Testis (tissue), 3 donors: Measurements from ENCODE around the gene RPP30. TPM values are rescaled to one million over a fixed set of nuclear protein-coding genes. Genes with fewer than 3 reads are reported as not detected.
"Not testable (repeated sequence)": the region's sequence is repeated elsewhere in the genome, so short reads cannot be mapped to it uniquely, and the experiment has no call there.

Experiments used
- DNase-seq: peaks from one replicate; pipeline ENCODE4 v3.0.0-alpha.2; 2019
- H3K27ac ChIP-seq, 2 donors: fragments of 200-600 bp; sonication (generic); one replicate each; pipeline ENCODE4 v1.5.1; 2019
- H3K27me3 ChIP-seq: fragments of 200-600 bp; sonication (generic); one replicate; pipeline ENCODE4 v1.5.1; 2019
- H3K36me3 ChIP-seq: fragments of 200-600 bp; sonication (generic); one replicate; pipeline ENCODE4 v1.5.1; 2017; ENCODE audit warnings: low read depth; ENCODE audit errors: missing control alignments
- H3K4me1 ChIP-seq: fragments of 200-600 bp; sonication (generic); one replicate; pipeline ENCODE4 v1.5.1; 2019
- H3K4me3 ChIP-seq, 2 donors: fragments of 200-600 bp; sonication (generic); one replicate each; pipeline ENCODE4 v1.5.1; 2017 to 2019
- H3K9me3 ChIP-seq: fragments of 200-600 bp; sonication (generic); one replicate; pipeline ENCODE4 v1.5.1; 2017
- POLR2A ChIP-seq: fragments of 450-650 bp; IDR thresholded peaks from one replicate; pipeline ENCODE4 v1.6.1; 2017; ENCODE audit warnings: antibody characterized with exemption, mild to moderate bottlenecking, moderate library complexity
- WGBS, 2 donors: methylation state at CpG; one replicate each; pipeline ENCODE4 v1.1.5; 2018; 5-methylcytosine and 5-hydroxymethylcytosine counted together
- intact Hi-C: fragments of 100-400 bp; cut with DNase I; formaldehyde crosslinking; loops from one replicate; pipeline ENCODE4 v1.15.1; 2023; ENCODE audit warnings: low total_unique reads
- polyA plus RNA-seq: library from polyadenylated mRNA; stranded (reverse); fragments of 350-450 nt; fragmentation: Illumina TruSeq; extraction: RNeasy Lipid Tissue Mini Kit (QIAGEN cat#74804); gene quantifications from one replicate; pipeline ENCODE4 v1.2.3, GENCODE V29; 2014; ENCODE audit warnings: low read depth, low replicate concordance; ENCODE audit not compliant: insufficient read depth
- total RNA-seq, 2 donors: library from RNA; depleted of rRNA; stranded (reverse); fragments of >200 nt; gene quantifications; one replicate each; pipeline ENCODE4 v1.2.3, GENCODE V29; 2016
- TF ChIP-seq, protein P1 (sequence below), 3 experiments: fragments of 450-650 bp in 2 of 3; fragments of 200-600 bp in 1 of 3; sonication (generic) in 1 of 3; IDR thresholded peaks; one replicate each; pipeline ENCODE4 v1.5.1; 2016 to 2019; ENCODE audit warnings: antibody characterized with exemption in 3 of 3, mild to moderate bottlenecking in 2 of 3, moderate library complexity in 1 of 3

Gene RPP30
- total and polyA plus RNA-seq, 3 donors from 2014 or later: 55.7 to 62.6 (median 57.5) TPM

DNA sequence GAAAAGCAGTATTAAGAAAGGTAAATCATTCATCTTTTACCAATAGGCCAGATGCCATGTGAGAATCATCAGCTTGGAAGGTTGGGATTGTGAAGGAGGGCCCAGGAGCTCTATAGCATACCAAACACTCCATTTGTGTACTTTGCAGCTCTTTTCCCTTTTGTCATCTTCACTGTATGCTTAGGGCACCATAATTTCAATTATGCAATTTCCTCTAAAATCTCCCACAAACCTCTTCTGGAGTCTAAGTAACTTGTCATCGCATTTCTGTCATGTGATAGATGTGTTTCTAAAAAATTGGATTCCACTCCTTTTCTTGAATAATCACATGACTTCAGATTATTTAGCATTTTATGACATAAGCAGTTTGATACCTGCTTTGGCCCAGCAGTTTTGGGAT lies 17.9 kb downstream of the RPP30 start:
- DNase-seq: no peak
- TF ChIP-seq, protein P1, sequence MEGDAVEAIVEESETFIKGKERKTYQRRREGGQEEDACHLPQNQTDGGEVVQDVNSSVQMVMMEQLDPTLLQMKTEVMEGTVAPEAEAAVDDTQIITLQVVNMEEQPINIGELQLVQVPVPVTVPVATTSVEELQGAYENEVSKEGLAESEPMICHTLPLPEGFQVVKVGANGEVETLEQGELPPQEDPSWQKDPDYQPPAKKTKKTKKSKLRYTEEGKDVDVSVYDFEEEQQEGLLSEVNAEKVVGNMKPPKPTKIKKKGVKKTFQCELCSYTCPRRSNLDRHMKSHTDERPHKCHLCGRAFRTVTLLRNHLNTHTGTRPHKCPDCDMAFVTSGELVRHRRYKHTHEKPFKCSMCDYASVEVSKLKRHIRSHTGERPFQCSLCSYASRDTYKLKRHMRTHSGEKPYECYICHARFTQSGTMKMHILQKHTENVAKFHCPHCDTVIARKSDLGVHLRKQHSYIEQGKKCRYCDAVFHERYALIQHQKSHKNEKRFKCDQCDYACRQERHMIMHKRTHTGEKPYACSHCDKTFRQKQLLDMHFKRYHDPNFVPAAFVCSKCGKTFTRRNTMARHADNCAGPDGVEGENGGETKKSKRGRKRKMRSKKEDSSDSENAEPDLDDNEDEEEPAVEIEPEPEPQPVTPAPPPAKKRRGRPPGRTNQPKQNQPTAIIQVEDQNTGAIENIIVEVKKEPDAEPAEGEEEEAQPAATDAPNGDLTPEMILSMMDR (IDR thresholded peaks at IDR 0.05): no peak
- no peak for TF ChIP-seq POLR2A
- H3K9me3 ChIP-seq: no peaks in the 10 kb centered on the region
- H3K4me1 ChIP-seq: no peaks in the 10 kb centered on the region
- intact Hi-C loops: no loop called here
- no peaks in the 10 kb centered on the region for H3K27me3 ChIP-seq
- no peak overlapping the region for H3K4me3 ChIP-seq
- no peak overlapping the region for H3K27ac ChIP-seq
- 92 to 96% methylated on average over 1 of the region's 1 CpG for WGBS, 2 donors
- no peaks in the 10 kb centered on the region for H3K36me3 ChIP-seq

DNA sequence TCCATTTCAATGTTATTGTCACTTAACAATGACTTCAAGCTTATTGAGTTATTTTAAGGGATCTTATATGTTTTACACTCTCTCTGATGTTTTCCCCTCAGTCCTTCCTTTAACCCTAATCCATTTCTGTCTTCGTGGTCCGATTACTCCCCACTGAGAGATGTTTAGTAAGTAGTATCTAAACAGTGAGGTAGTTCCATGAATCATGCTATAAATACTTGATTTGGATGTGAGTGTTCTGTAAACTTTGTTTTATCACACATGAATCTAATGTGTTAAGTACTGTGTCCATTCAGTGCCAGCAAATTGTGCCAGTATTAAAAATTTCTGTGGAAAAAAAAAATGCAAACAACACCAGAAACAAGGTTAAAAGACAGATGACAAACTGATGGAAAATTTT lies 18.6 kb downstream of the RPP30 start:
- no peaks in the 10 kb centered on the region for H3K36me3 ChIP-seq
- intact Hi-C loops: no loop called here
- 91 to 100% methylated on average over 2 of the region's 2 CpGs for WGBS, 2 donors
- DNase-seq: no peak
- no peaks in the 10 kb centered on the region for H3K27me3 ChIP-seq
- H3K9me3 ChIP-seq: no peaks in the 10 kb centered on the region
- TF ChIP-seq, protein P1 (IDR thresholded peaks at IDR 0.05): no peak
- no peak for TF ChIP-seq POLR2A
- H3K27ac ChIP-seq: no peak overlapping the region
- no peaks in the 10 kb centered on the region for H3K4me1 ChIP-seq
- no peak overlapping the region for H3K4me3 ChIP-seq

DNA sequence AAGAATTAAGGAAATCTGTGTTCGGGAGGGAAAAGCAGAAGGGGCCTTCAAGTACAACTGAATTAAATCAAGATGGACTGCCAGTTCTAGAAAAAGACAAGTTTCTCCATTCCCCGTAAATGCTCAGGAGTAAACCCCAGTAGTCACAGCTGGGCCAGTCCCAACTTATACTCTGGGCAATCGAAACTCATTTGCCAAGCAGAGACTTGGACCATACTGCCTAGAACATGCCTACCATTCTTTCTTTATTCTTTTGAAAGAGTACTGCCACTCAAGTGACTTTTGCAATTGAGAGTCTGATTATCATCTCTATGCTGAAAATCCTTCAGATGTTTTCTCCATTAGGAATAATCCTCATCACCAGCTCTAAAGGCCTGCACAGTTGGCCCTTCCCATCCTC lies 21.4 kb downstream of the RPP30 start:
- Histone ChIP-seq H3K27ac (no peak overlapping the region), H3K27me3 (no peaks in the 10 kb centered on the region), H3K36me3 (no peaks in the 10 kb centered on the region), H3K4me3 (no peak overlapping the region), H3K9me3 (no peaks in the 10 kb centered on the region), H3K4me1 (no peaks in the 10 kb centered on the region)
- DNase-seq: no peak
- intact Hi-C loops: no loop called here
- TF ChIP-seq POLR2A: no peak
- TF ChIP-seq, protein P1 (IDR thresholded peaks at IDR 0.05): no peak
- WGBS, 2 donors: 91 to 94% methylated on average over 3 of the region's 3 CpGs

DNA sequence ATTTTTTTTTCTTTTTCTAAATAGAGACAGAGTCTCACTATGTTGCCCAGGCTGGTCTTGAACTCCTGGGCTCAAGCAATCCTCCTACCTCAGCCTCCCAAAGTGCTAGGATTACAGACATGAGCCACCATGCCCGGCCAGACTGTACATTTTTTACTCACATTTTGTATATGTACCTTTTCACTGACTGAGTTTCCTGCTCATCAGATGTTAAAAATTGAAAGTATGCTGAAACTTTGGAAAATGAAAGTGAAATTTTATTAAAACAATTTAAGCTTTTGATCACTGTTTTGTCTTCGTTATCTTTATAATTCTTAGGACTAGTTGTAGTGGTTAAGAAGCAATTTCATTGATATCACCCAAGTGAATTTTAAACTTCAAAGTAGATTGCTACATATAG lies 25.1 kb downstream of the RPP30 start:
- intact Hi-C loops, H3K27me3 ChIP-seq, DNase-seq, H3K9me3 ChIP-seq, H3K4me1 ChIP-seq, H3K36me3 ChIP-seq, H3K27ac ChIP-seq, H3K4me3 ChIP-seq: not testable (repeated sequence)
- 87 to 95% methylated on average over 2 of the region's 2 CpGs for WGBS, 2 donors

DNA sequence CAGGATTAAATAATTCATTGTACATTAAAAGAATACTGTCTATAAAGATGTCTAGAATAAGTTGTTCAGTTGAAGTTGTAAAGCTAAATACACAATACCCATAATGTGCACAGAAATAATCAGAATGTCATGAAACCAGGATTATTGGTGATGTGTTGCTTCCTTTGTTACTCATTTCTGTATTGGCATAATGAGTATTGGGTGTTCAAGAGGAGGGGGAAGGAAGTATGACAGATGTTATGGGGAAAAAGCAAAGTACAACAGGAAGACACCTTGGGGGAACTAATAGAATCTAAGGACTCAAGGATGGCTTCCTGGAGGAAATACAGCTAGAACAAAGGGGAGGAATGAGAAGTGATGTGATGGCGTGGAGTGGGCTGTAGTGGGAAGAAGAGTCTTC lies 34.2 kb downstream of the RPP30 start:
- no peak for DNase-seq
- Histone ChIP-seq H3K4me3 (no peak overlapping the region), H3K9me3 (no peaks in the 10 kb centered on the region), H3K27ac (no peak overlapping the region), H3K27me3 (no peaks in the 10 kb centered on the region), H3K36me3 (no peaks in the 10 kb centered on the region), H3K4me1 (no peaks in the 10 kb centered on the region)
- TF ChIP-seq POLR2A: no peak
- TF ChIP-seq, protein P1 (IDR thresholded peaks at IDR 0.05): no peak
- intact Hi-C loops: loop anchor here (10.0 kb wide), 1 partner anchor 349 kb away; no protein-coding TSS in a partner anchor
- 90 to 95% methylated on average over 1 of the region's 1 CpG for WGBS, 2 donors
